PFSK-1 (cell line): ENCODE results near the gene TNPO1.

Experiments
- POLR2AphosphoS5 ChIP-seq: IDR thresholded peaks from 2 replicates; pipeline ENCODE4 v1.6.1; 2012; ENCODE audit warnings: low read depth, mild to moderate bottlenecking, control low read depth, low read length, moderate library complexity
- TAF1 ChIP-seq: IDR thresholded peaks from 2 replicates; pipeline ENCODE4 v1.6.1; 2012; ENCODE audit warnings: low read length, control low read depth, borderline replicate concordance; ENCODE audit not compliant: insufficient read depth

DNA sequence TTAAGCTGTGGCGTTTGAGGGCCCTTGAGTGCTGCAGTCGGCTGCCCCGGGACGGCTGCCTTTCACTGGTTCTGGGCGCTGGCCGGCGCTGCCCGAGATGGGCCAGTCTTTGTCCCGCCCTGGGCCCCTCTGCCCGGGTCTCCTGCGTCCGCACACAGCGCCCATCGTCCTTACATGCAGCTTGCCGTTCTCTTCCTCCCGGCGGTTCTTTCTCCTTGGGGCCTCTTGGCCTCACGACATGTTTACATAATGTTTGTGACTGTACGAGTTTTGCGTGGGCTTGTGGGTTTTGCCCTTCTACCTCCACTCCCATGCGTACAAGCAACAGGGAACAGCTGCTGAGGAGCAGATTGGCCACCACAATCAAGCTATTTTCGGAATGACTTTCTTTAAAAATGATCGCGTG lies 618 bp downstream of the TNPO1 start:
- TF ChIP-seq TAF1 (no peak), POLR2AphosphoS5 (no peak)
